Measurements from ENCODE around the gene DDC. TPM values are rescaled to one million over a fixed set of nuclear protein-coding genes. Genes with fewer than 3 reads are reported as not detected.

DDC gene
- total RNA-seq, 1 donor from 2014 or later = not detected

GRCh38 chr7:50411332-50411731 lies 153.9 kb downstream of the DDC start:
- DNase-seq = no peak

GRCh38 chr7:50409856-50410745 lies 155.1 kb downstream of the DDC start:
- DNase-seq = no peak

Small RNAs within 50 kb of the gene (small RNA-seq; reads per million reads assigned to genes)
- gene RNU6-1091P = not detected

Other genes starting within 250 kb of the DDC start
- 47.7 TPM for gene FIGNL1, start 115.1 kb downstream of the DDC start, total RNA-seq
- gene GRB10, start 217.5 kb upstream of the DDC start, total RNA-seq = 58.3 TPM

Measured in occipital lobe (tissue), 3 donors.